Activated CD4-positive, CD25-positive, alpha-beta regulatory T cell treated with anti-CD3 and anti-CD28 coated beads, Interleukin-2, amount 50 U/mL, for 72 hours (primary cell): ENCODE measurements around the gene ZBTB16.

Experiments used
- DNase-seq: peaks from one replicate; pipeline ENCODE4 v3.0.0; 2021

ZBTB16 gene

GRCh38 chr11:114065094-114065493, 5.6 kb downstream of the ZBTB16 start:
- no peak for DNase-seq

- DNase-seq: no peak
Observed at GRCh38 chr11:114066046-114066648, 6.6 kb downstream of the ZBTB16 start.

- DNase-seq: no peak
Observed at GRCh38 chr11:114068327-114068726, 8.8 kb downstream of the ZBTB16 start.

- no peak for DNase-seq
Observed at GRCh38 chr11:114070464-114071139, 11.1 kb downstream of the ZBTB16 start.

GRCh38 chr11:114073007-114073827, 13.7 kb downstream of the ZBTB16 start:
- no peak for DNase-seq

GRCh38 chr11:114073828-114074381, 14.4 kb downstream of the ZBTB16 start:
- no peak for DNase-seq

- no peak for DNase-seq
Observed at GRCh38 chr11:114074546-114075343, 15.2 kb downstream of the ZBTB16 start.

- no peak for DNase-seq
Observed at GRCh38 chr11:114075344-114075610, 15.8 kb downstream of the ZBTB16 start.

GRCh38 chr11:114075891-114076441, 16.5 kb downstream of the ZBTB16 start:
- DNase-seq: no peak

- DNase-seq: no peak
Observed at GRCh38 chr11:114076921-114077331, 17.4 kb downstream of the ZBTB16 start.

- DNase-seq: no peak
Observed at GRCh38 chr11:114077482-114078305, 18.2 kb downstream of the ZBTB16 start.

- no peak for DNase-seq
Observed at GRCh38 chr11:114078423-114078822, 18.9 kb downstream of the ZBTB16 start.

- no peak for DNase-seq
Observed at GRCh38 chr11:114079511-114080065, 20.1 kb downstream of the ZBTB16 start.

GRCh38 chr11:114080219-114080618, 20.7 kb downstream of the ZBTB16 start:
- no peak for DNase-seq

- no peak for DNase-seq
Observed at GRCh38 chr11:114080769-114081168, 21.3 kb downstream of the ZBTB16 start.

GRCh38 chr11:114081641-114082414, 22.3 kb downstream of the ZBTB16 start:
- no peak for DNase-seq

GRCh38 chr11:114082415-114082748, 22.9 kb downstream of the ZBTB16 start:
- DNase-seq: no peak

GRCh38 chr11:114082767-114083181, 23.3 kb downstream of the ZBTB16 start:
- no peak for DNase-seq

GRCh38 chr11:114083391-114084252, 24.1 kb downstream of the ZBTB16 start:
- DNase-seq: no peak

GRCh38 chr11:114084414-114084813, 24.9 kb downstream of the ZBTB16 start:
- no peak for DNase-seq
